SK-N-SH treated with all-trans-retinoic acid at 6 μM for 48 hours (cell line): ENCODE measurements around the gene SLC22A14.
A peak's percentile ranks its signal among the peaks of the same experiment; 100 is the strongest.

Experiments
- ATAC-seq: fragments of 200-7000 bp; cut with Tn5 transposase; 3 replicates; pipeline ENCODE4 v1.9.1; 2020; ENCODE audit warnings: mild to moderate bottlenecking, moderate library complexity
- ARNTL ChIP-seq: fragments of 450-650 bp; formaldehyde crosslinking; IDR thresholded peaks from 2 replicates; pipeline ENCODE4 v1.5.0; 2020; ENCODE audit warnings: low read depth, mild to moderate bottlenecking, moderate library complexity, borderline replicate concordance
- BACH2 ChIP-seq: fragments of 250-450 bp; sonication (Bioruptor Pico); IDR thresholded peaks from 2 replicates; pipeline ENCODE4 v1.9.0; 2021; ENCODE audit warnings: mild to moderate bottlenecking, borderline replicate concordance
- CREB5 ChIP-seq: fragments of 250-450 bp; sonication (Bioruptor Pico); IDR thresholded peaks from 2 replicates; pipeline ENCODE4 v1.5.1; 2020; ENCODE audit warnings: low read depth, mild to moderate bottlenecking, moderate library complexity
- CSDC2 ChIP-seq: fragments of 250-450 bp; sonication (Bioruptor Pico); IDR thresholded peaks from 2 replicates; pipeline ENCODE4 v1.5.0; 2020; ENCODE audit warnings: mild to moderate bottlenecking, moderate library complexity
- ESRRG ChIP-seq: fragments of 250-450 bp; sonication (Bioruptor Pico); IDR thresholded peaks from 2 replicates; pipeline ENCODE4 v1.6.1; 2021; ENCODE audit warnings: mild to moderate bottlenecking
- GLIS3 ChIP-seq: fragments of 250-450 bp; sonication (Bioruptor Pico); IDR thresholded peaks from 2 replicates; pipeline ENCODE4 v1.5.0; 2020; ENCODE audit warnings: mild to moderate bottlenecking, moderate library complexity
- ISL1 ChIP-seq: fragments of 250-450 bp; sonication (Bioruptor Pico); IDR thresholded peaks from 2 replicates; pipeline ENCODE4 v2.1.2; 2022; ENCODE audit warnings: mild to moderate bottlenecking, moderate library complexity
- OSR1 ChIP-seq: fragments of 250-450 bp; sonication (Bioruptor Pico); IDR thresholded peaks from 2 replicates; pipeline ENCODE4 v1.8.0; 2022; ENCODE audit warnings: moderate library complexity, mild to moderate bottlenecking, inconsistent platforms
- PPARA ChIP-seq: fragments of 250-450 bp; sonication (Bioruptor Pico); IDR thresholded peaks from 2 replicates; pipeline ENCODE4 v1.5.0; 2020; ENCODE audit warnings: mild to moderate bottlenecking, borderline replicate concordance
- RARB ChIP-seq: fragments of 250-450 bp; sonication (Bioruptor Pico); IDR thresholded peaks from 2 replicates; pipeline ENCODE4 v1.8.0; 2021; ENCODE audit warnings: mild to moderate bottlenecking, moderate library complexity
- SNAI2 ChIP-seq: fragments of 250-450 bp; sonication (Bioruptor Pico); IDR thresholded peaks from 2 replicates; pipeline ENCODE4 v1.5.0; 2020; ENCODE audit warnings: mild to moderate bottlenecking, moderate library complexity
- TCF4 ChIP-seq: fragments of 250-450 bp; sonication (Bioruptor Pico); IDR thresholded peaks from 2 replicates; pipeline ENCODE4 v1.8.0; 2021; ENCODE audit warnings: mild to moderate bottlenecking, moderate library complexity, borderline replicate concordance
- TOX ChIP-seq: fragments of 250-450 bp; sonication (Bioruptor Pico); IDR thresholded peaks from 2 replicates; pipeline ENCODE4 v1.8.0; 2021; ENCODE audit warnings: mild to moderate bottlenecking, moderate library complexity, borderline replicate concordance
- ZC3H10 ChIP-seq: fragments of 250-450 bp; sonication (Bioruptor Pico); IDR thresholded peaks from 2 replicates; pipeline ENCODE4 v1.5.1; 2021; ENCODE audit warnings: mild to moderate bottlenecking, moderate library complexity
- ZFP3 ChIP-seq: fragments of 250-450 bp; sonication (Bioruptor Pico); IDR thresholded peaks from 2 replicates; pipeline ENCODE4 v1.5.0; 2020; ENCODE audit warnings: mild to moderate bottlenecking, moderate library complexity
- ZFP30 ChIP-seq: fragments of 450-650 bp; formaldehyde crosslinking; IDR thresholded peaks from 2 replicates; pipeline ENCODE4 v1.5.0; 2022; ENCODE audit warnings: mild to moderate bottlenecking, moderate library complexity
- ZNF70 ChIP-seq: fragments of 450-650 bp; formaldehyde crosslinking; IDR thresholded peaks from 2 replicates; pipeline ENCODE4 v1.5.0; 2020; ENCODE audit warnings: mild to moderate bottlenecking, moderate library complexity
- ZNF8 ChIP-seq: fragments of 450-650 bp; formaldehyde crosslinking; IDR thresholded peaks from 2 replicates; pipeline ENCODE4 v1.5.0; 2020; ENCODE audit warnings: mild to moderate bottlenecking, moderate library complexity
- TF ChIP-seq, protein P1 (sequence below): fragments of 250-450 bp; sonication (Bioruptor Pico); IDR thresholded peaks from 2 replicates; pipeline ENCODE4 v1.5.1; 2021; ENCODE audit warnings: mild to moderate bottlenecking, moderate library complexity
- TF ChIP-seq, protein P2 (sequence below): fragments of 250-450 bp; sonication (Bioruptor Pico); IDR thresholded peaks from 2 replicates; pipeline ENCODE4 v1.8.0; 2021; ENCODE audit warnings: low read depth, mild to moderate bottlenecking, moderate library complexity, borderline replicate concordance

The SLC22A14 gene

GRCh38 chr3:38314112-38314763, 32.1 kb downstream of the SLC22A14 start:
- TF ChIP-seq TCF4 (CRISPR knock-in tag) (0 out of 2 replicates have a peak, but pooled peaks have one; percentile 16), ARNTL (CRISPR knock-in tag) (no peak)
- ATAC-seq: peak; percentile 49; the same call in 1 of the 3 replicates

GRCh38 chr3:38314764-38315487, 32.8 kb downstream of the SLC22A14 start:
- TF ChIP-seq TCF4 (CRISPR knock-in tag) (no peak), CREB5 (CRISPR knock-in tag) (no peak), GLIS3 (CRISPR knock-in tag) (no peak), PPARA (CRISPR knock-in tag) (no peak), ZFP30 (no peak), ZNF8 (no peak), ISL1 (CRISPR knock-in tag) (no peak), RARB (CRISPR knock-in tag) (no peak), ESRRG (CRISPR knock-in tag) (no peak), SNAI2 (CRISPR knock-in tag) (no peak), OSR1 (CRISPR knock-in tag) (no peak), ZFP3 (CRISPR knock-in tag) (no peak), TOX (CRISPR knock-in tag) (no peak), CSDC2 (no peak), BACH2 (no peak), ZC3H10 (no peak), ARNTL (CRISPR knock-in tag) (no peak)
- TF ChIP-seq, protein P1, sequence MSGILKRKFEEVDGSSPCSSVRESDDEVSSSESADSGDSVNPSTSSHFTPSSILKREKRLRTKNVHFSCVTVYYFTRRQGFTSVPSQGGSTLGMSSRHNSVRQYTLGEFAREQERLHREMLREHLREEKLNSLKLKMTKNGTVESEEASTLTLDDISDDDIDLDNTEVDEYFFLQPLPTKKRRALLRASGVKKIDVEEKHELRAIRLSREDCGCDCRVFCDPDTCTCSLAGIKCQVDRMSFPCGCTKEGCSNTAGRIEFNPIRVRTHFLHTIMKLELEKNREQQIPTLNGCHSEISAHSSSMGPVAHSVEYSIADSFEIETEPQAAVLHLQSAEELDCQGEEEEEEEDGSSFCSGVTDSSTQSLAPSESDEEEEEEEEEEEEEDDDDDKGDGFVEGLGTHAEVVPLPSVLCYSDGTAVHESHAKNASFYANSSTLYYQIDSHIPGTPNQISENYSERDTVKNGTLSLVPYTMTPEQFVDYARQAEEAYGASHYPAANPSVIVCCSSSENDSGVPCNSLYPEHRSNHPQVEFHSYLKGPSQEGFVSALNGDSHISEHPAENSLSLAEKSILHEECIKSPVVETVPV (CRISPR knock-in tag): no peak
- TF ChIP-seq, protein P2, sequence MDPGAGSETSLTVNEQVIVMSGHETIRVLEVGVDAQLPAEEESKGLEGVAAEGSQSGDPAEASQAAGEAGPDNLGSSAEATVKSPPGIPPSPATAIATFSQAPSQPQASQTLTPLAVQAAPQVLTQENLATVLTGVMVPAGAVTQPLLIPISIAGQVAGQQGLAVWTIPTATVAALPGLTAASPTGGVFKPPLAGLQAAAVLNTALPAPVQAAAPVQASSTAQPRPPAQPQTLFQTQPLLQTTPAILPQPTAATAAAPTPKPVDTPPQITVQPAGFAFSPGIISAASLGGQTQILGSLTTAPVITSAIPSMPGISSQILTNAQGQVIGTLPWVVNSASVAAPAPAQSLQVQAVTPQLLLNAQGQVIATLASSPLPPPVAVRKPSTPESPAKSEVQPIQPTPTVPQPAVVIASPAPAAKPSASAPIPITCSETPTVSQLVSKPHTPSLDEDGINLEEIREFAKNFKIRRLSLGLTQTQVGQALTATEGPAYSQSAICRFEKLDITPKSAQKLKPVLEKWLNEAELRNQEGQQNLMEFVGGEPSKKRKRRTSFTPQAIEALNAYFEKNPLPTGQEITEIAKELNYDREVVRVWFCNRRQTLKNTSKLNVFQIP: no peak
- TF ChIP-seq, all 23 proteins: peak for 0
- ATAC-seq: peak; percentile 22; the same call in 1 of the 3 replicates

- ATAC-seq: no peak
- TF ChIP-seq BACH2: no peak
- TF ChIP-seq OSR1 (CRISPR knock-in tag): no peak
- TF ChIP-seq ZNF70 (CRISPR knock-in tag): no peak
- TF ChIP-seq PPARA (CRISPR knock-in tag): no peak
- TF ChIP-seq ZNF8: no peak
- no peak for TF ChIP-seq ZFP30
- no peak for TF ChIP-seq RARB (CRISPR knock-in tag)
- no peak for TF ChIP-seq CSDC2
- TF ChIP-seq ZC3H10: no peak
- TF ChIP-seq TOX (CRISPR knock-in tag): no peak
- no peak for TF ChIP-seq SNAI2 (CRISPR knock-in tag)
- TF ChIP-seq GLIS3 (CRISPR knock-in tag): no peak
- TF ChIP-seq, all 23 proteins: peak for 0
Observed at GRCh38 chr3:38315488-38316230, 33.6 kb downstream of the SLC22A14 start.

DNA sequence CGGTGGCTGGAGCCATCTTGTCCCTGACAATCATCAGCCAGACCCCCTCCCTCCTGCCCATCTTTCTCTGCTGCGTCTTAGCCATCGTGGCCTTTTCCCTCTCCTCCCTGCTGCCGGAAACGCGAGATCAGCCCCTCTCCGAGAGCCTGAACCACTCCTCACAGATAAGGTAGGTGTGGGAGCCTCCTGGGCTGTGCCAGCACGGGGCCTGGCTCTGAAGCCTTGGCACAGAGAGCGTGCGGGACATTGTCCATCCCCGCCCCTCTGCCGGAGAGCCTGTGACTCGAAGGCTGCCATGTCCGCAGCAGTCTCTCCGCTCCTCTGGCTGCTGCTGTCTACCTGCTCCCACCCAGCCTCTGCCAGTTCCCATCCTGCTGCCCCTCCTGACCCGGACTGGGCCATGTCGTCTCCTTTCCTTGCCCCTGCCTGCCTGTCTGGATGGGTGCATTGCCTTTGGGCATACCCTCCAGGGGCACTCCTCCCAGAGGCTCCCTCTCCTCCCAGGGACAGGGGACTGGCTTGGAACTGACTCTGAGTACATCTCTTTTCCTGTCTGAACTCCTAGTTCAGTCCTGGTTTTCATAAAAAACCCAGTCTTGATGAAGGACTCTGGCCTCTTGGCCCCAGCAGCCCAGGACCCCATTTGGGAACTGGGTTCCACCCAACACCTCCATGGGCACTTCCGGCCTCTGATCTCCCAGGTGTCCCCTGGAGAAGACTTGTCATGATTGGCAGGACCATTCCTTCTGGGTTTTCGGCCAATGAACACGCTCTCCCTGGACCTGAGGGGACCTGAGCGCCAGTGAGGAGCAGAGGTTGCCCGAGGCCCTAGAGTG, 34.5 kb downstream of the SLC22A14 start:
- ATAC-seq: no peak
- TF ChIP-seq CREB5 (CRISPR knock-in tag): no peak
- no peak for TF ChIP-seq CSDC2
- TF ChIP-seq PPARA (CRISPR knock-in tag): no peak
- no peak for TF ChIP-seq ARNTL (CRISPR knock-in tag)
- no peak for TF ChIP-seq SNAI2 (CRISPR knock-in tag)
